ENCODE results near the gene UNC119.
"Not testable (repeated sequence)": the region's sequence is repeated elsewhere in the genome, so short reads cannot be mapped to it uniquely, and the experiment has no call there.

The UNC119 gene

GRCh38 chr17:28552176-28552999 is at the start of gene UNC119:
Gene UNC119 (minus strand): TSS chr17:28552624. CDS start chr17:28552557, 67 bp downstream.
- DNase-seq: no peak

GRCh38 chr17:28599311-28600184 is 47.1 kb upstream of the UNC119 start:
- peak; percentile 80 for DNase-seq

GRCh38 chr17:28598799-28599310 is 46.4 kb upstream of the UNC119 start, which contains the start of gene SPAG5:
Gene SPAG5 (minus strand): TSS chr17:28599025. CDS start chr17:28598946, 79 bp downstream.
- peak; percentile 79 for DNase-seq

- no peak for DNase-seq
Measured at GRCh38 chr17:28598389-28598788, 46.0 kb upstream of the UNC119 start.

- no peak for DNase-seq
Measured at GRCh38 chr17:28597606-28598383, 45.4 kb upstream of the UNC119 start.

- no peak for DNase-seq
Measured at GRCh38 chr17:28592260-28592659, 39.8 kb upstream of the UNC119 start.

- DNase-seq: no peak
Measured at GRCh38 chr17:28585851-28586250, 33.4 kb upstream of the UNC119 start.

GRCh38 chr17:28584434-28584833 is 32.0 kb upstream of the UNC119 start:
- no peak for DNase-seq

- DNase-seq: no peak
Measured at GRCh38 chr17:28582513-28582912, 30.1 kb upstream of the UNC119 start.

GRCh38 chr17:28580959-28581358 is 28.5 kb upstream of the UNC119 start:
- no peak for DNase-seq

- DNase-seq: no peak
Measured at GRCh38 chr17:28579526-28579925, 27.1 kb upstream of the UNC119 start.

GRCh38 chr17:28578246-28579195 is 26.1 kb upstream of the UNC119 start:
- no peak for DNase-seq

GRCh38 chr17:28577466-28577824 is 25.0 kb upstream of the UNC119 start:
- DNase-seq: no peak

- DNase-seq: peak; percentile 55
Measured at GRCh38 chr17:28576758-28577465, 24.5 kb upstream of the UNC119 start, which contains the start of gene ALDOC. Gene ALDOC (minus strand): TSS chr17:28576895. CDS start chr17:28575532, 1,363 bp downstream.

- not testable (repeated sequence) for DNase-seq
Measured at GRCh38 chr17:28576016-28576415, 23.6 kb upstream of the UNC119 start.

- no peak for DNase-seq
Measured at GRCh38 chr17:28575126-28575795, 22.8 kb upstream of the UNC119 start.

- DNase-seq: no peak
Measured at GRCh38 chr17:28574526-28574925, 22.1 kb upstream of the UNC119 start.

- DNase-seq: no peak
Measured at GRCh38 chr17:28573966-28574480, 21.6 kb upstream of the UNC119 start.

GRCh38 chr17:28573521-28573920 is 21.1 kb upstream of the UNC119 start:
- no peak for DNase-seq

- no peak for DNase-seq
Measured at GRCh38 chr17:28573040-28573380, 20.6 kb upstream of the UNC119 start.
